Cerebellar cortex (tissue), 1 donor: Measurements from ENCODE around the gene UQCRH.
"Not testable (repeated sequence)": the region's sequence is repeated elsewhere in the genome, so short reads cannot be mapped to it uniquely, and the experiment has no call there.

ENCODE experiments used
- DNase-seq: peaks from one replicate; pipeline ENCODE4 v3.0.0-alpha.2; 2015; ENCODE audit warnings: low spot score

Gene UQCRH

GRCh38 chr1:46333300-46334029 lies 30.0 kb downstream of the UQCRH start:
- DNase-seq = peak; percentile 50

- no peak for DNase-seq
Observed at GRCh38 chr1:46334030-46334384, 30.5 kb downstream of the UQCRH start.

GRCh38 chr1:46335081-46335480 lies 31.6 kb downstream of the UQCRH start:
- no peak for DNase-seq

GRCh38 chr1:46337409-46337808 lies 33.9 kb downstream of the UQCRH start:
- not testable (repeated sequence) for DNase-seq

- DNase-seq = peak; percentile 95
Observed at GRCh38 chr1:46340404-46341221, 37.1 kb downstream of the UQCRH start, which contains the start of gene NSUN4. Gene NSUN4, plus strand, starts transcription at chr1:46340807. Its CDS starts 20 bp downstream, at chr1:46340827.

- DNase-seq = no peak
Observed at GRCh38 chr1:46341222-46342083, 38.0 kb downstream of the UQCRH start.

- no peak for DNase-seq
Observed at GRCh38 chr1:46342084-46342656, 38.7 kb downstream of the UQCRH start.

- DNase-seq = no peak
Observed at GRCh38 chr1:46342677-46343350, 39.3 kb downstream of the UQCRH start.

- DNase-seq = no peak
Observed at GRCh38 chr1:46343351-46343695, 39.8 kb downstream of the UQCRH start.

GRCh38 chr1:46343705-46344104 lies 40.2 kb downstream of the UQCRH start:
- no peak for DNase-seq

- DNase-seq = no peak
Observed at GRCh38 chr1:46344481-46344880, 41.0 kb downstream of the UQCRH start.

- no peak for DNase-seq
Observed at GRCh38 chr1:46345281-46345680, 41.8 kb downstream of the UQCRH start.

GRCh38 chr1:46352363-46352762 lies 48.9 kb downstream of the UQCRH start:
- no peak for DNase-seq

- not testable (repeated sequence) for DNase-seq
Observed at GRCh38 chr1:46355920-46356319, 52.4 kb downstream of the UQCRH start.

GRCh38 chr1:46362158-46362557 lies 58.7 kb downstream of the UQCRH start:
- peak; percentile 75 for DNase-seq

- DNase-seq = no peak
Observed at GRCh38 chr1:46363121-46363520, 59.6 kb downstream of the UQCRH start.

GRCh38 chr1:46364612-46365011 lies 61.1 kb downstream of the UQCRH start:
- no peak for DNase-seq

- not testable (repeated sequence) for DNase-seq
Observed at GRCh38 chr1:46365796-46366195, 62.3 kb downstream of the UQCRH start.
